ENCODE measurements around the gene LTBP1.
"Not testable (repeated sequence)": the region's sequence is repeated elsewhere in the genome, so short reads cannot be mapped to it uniquely, and the experiment has no call there.

The LTBP1 gene

DNA sequence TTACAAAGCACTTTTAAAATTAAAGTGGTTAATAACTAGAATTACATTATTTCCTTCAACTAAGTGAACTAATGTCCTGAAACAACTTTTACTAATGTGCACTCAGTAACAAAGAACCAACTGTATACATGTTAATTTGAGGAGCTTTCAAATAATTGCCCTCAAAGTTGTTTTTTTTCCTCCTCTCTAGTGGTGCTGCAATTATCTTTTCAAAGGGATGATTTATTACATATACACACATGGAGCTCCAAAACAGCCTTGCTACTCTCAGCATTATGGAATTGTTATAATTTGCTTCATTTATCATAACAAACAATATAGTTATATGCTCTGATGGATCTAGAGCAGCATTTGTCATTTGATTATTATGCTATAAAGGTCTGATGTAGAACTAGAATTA lies 283.4 kb downstream of the LTBP1 start:
- Histone ChIP-seq H3K36me3 (ENCODE audit: control insufficient read depth, insufficient read depth, low read length) (no peaks in the 10 kb centered on the region), H3K79me1 (ENCODE audit: low read length) (no peaks in the 10 kb centered on the region), H3K23ac (ENCODE audit: low read length) (no peak overlapping the region), H3K56ac (ENCODE audit: low read length) (no peak overlapping the region), H3K27ac (ENCODE audit: low read depth, low read length) (no peak overlapping the region), H2BK15ac (replicated peaks; ENCODE audit: low read depth) (no peak overlapping the region), H3K4me1 (ENCODE audit: control insufficient read depth, low read depth, low read length) (no peaks in the 10 kb centered on the region), H2BK5ac (ENCODE audit: low read length) (no peak overlapping the region), H4K8ac (ENCODE audit: low read depth, low read length) (no peak overlapping the region), H3K18ac (ENCODE audit: low read length) (no peak overlapping the region), H2BK120ac (ENCODE audit: low read depth, low read length) (no peak overlapping the region), H3K9ac (ENCODE audit: low read length) (no peak overlapping the region), H2AK5ac (ENCODE audit: low read length) (no peak overlapping the region), H3K4me2 (ENCODE audit: low read length) (no peak overlapping the region), H3K79me2 (ENCODE audit: control insufficient read depth, insufficient read depth, low read length) (no peaks in the 10 kb centered on the region), H4K5ac (ENCODE audit: low read length) (no peak overlapping the region), H3K4me3 (ENCODE audit: low read length) (no peak overlapping the region), H3K27me3 (ENCODE audit: insufficient read depth, low read length, poor library complexity) (no peaks in the 10 kb centered on the region), H3K4ac (ENCODE audit: low read depth, low read length) (no peak overlapping the region)
- DNase-seq = no peak

DNA sequence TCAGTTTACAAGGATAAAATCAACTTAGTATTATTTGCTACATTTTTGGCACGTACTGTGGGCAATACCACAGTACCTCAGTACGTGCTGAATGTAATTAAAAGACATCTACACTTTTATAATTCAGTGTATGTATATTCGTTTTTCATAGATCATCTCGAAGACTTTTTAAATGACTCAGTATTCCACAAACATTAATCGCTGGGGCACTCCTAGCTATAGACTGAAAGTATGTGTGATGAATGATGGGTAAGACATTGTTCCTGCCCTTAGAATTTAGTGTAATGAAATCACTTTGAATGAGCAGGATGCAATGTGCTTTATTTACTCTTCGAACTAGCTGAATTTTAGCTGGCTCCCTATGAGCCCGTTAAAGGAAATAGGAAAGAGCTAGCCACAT lies 284.1 kb downstream of the LTBP1 start:
- no peak overlapping the region for H2BK15ac ChIP-seq (replicated peaks; ENCODE audit: low read depth)
- H3K4ac ChIP-seq (ENCODE audit: low read depth, low read length) = no peak overlapping the region
- no peak overlapping the region for H2BK120ac ChIP-seq (ENCODE audit: low read depth, low read length)
- no peak overlapping the region for H3K23ac ChIP-seq (ENCODE audit: low read length)
- H4K5ac ChIP-seq (ENCODE audit: low read length) = no peak overlapping the region
- H3K79me2 ChIP-seq (ENCODE audit: control insufficient read depth, insufficient read depth, low read length) = no peaks in the 10 kb centered on the region
- WGBS (ENCODE audit: extremely low coverage, insufficient coverage, low lambda C conversion rate) = no CpG with 5 or more reads among the region's 7 CpGs
- no peak overlapping the region for H3K18ac ChIP-seq (ENCODE audit: low read length)
- H3K4me1 ChIP-seq (ENCODE audit: control insufficient read depth, low read depth, low read length) = no peaks in the 10 kb centered on the region
- no peak overlapping the region for H3K56ac ChIP-seq (ENCODE audit: low read length)
- H3K79me1 ChIP-seq (ENCODE audit: low read length) = no peaks in the 10 kb centered on the region
- H3K4me2 ChIP-seq (ENCODE audit: low read length) = no peak overlapping the region
- no peaks in the 10 kb centered on the region for H3K36me3 ChIP-seq (ENCODE audit: control insufficient read depth, insufficient read depth, low read length)
- no peaks in the 10 kb centered on the region for H3K27me3 ChIP-seq (ENCODE audit: insufficient read depth, low read length, poor library complexity)
- H3K27ac ChIP-seq (ENCODE audit: low read depth, low read length) = no peak overlapping the region
- H4K8ac ChIP-seq (ENCODE audit: low read depth, low read length) = no peak overlapping the region
- H3K9ac ChIP-seq (ENCODE audit: low read length) = no peak overlapping the region
- no peak for DNase-seq
- no peak overlapping the region for H2BK5ac ChIP-seq (ENCODE audit: low read length)
- no peak overlapping the region for H3K4me3 ChIP-seq (ENCODE audit: low read length)
- no peak overlapping the region for H2AK5ac ChIP-seq (ENCODE audit: low read length)

DNA sequence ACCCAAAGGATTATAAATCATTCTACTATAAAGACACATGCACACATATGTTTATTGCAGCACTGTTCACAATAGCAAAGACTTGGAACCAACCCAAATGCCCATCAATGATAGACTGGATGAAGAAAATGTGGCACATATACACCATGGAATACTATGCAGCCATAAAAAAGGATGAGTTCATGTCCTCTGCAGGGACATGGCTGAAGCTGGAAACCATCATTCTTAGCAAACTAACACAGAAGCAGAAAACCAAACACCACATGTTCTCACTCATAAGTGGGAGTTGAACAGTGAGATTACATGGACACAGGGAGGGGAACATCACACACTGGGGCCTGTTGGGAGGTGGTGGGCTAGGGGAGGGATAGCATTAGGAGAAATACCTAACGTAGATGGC lies 288.8 kb downstream of the LTBP1 start:
- H3K79me1 ChIP-seq (ENCODE audit: low read length); H3K27me3 ChIP-seq (ENCODE audit: insufficient read depth, low read length, poor library complexity); H3K18ac ChIP-seq (ENCODE audit: low read length); H3K4me1 ChIP-seq (ENCODE audit: control insufficient read depth, low read depth, low read length); H3K36me3 ChIP-seq (ENCODE audit: control insufficient read depth, insufficient read depth, low read length); DNase-seq; H3K4ac ChIP-seq (ENCODE audit: low read depth, low read length); H2BK5ac ChIP-seq (ENCODE audit: low read length); H3K23ac ChIP-seq (ENCODE audit: low read length); H4K5ac ChIP-seq (ENCODE audit: low read length); H3K4me2 ChIP-seq (ENCODE audit: low read length); H3K79me2 ChIP-seq (ENCODE audit: control insufficient read depth, insufficient read depth, low read length); H2BK120ac ChIP-seq (ENCODE audit: low read depth, low read length); H2AK5ac ChIP-seq (ENCODE audit: low read length); H3K56ac ChIP-seq (ENCODE audit: low read length); H2BK15ac ChIP-seq (replicated peaks; ENCODE audit: low read depth); H3K27ac ChIP-seq (ENCODE audit: low read depth, low read length); H3K9ac ChIP-seq (ENCODE audit: low read length); H3K4me3 ChIP-seq (ENCODE audit: low read length); H4K8ac ChIP-seq (ENCODE audit: low read depth, low read length): not testable (repeated sequence)
- no CpG with 5 or more reads among the region's 1 CpG for WGBS (ENCODE audit: extremely low coverage, insufficient coverage, low lambda C conversion rate)

DNA sequence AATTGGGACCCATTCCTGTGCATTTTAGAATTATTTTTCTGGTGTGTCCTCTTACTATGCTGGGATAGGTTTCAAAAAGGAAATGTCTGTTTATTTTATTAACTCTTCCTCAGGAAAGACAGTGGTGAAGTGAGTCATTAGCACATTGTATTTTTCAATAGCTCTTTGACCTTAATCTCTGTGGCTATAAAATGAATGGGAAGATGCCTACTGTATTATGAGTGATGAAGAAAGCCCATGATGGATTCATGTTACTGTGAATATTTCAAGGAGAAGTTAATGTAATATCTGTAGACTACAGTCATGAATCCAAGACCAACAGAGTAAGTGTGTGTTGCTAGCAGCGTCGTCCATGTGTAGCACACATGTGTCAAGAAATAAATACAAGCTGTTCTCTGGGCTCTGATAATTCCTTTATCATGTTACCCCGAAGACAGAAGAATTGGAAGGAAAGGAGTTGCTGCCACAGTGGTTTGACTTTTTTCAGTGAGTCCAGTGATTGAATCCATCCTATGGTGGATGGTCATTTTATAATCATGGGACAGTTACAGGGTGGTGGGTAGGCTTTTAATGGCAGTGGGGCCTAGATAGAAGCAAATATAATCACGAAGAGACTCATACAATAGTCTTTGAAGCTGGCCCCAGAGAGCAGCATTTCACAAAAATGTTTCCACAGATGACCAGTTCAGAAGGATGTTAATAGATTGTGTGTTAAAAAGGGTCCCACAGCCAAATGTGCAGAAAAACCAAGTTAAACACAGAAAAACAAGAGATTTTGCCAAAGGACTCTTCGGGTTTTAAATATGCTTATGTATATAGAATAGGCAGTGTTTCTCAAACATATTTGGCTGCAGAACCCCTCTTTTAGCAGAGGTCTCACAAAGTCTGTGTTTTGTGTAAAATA lies 290.0 kb downstream of the LTBP1 start:
- Histone ChIP-seq H3K4me1 (ENCODE audit: control insufficient read depth, low read depth, low read length) (no peaks in the 10 kb centered on the region), H4K5ac (ENCODE audit: low read length) (no peak overlapping the region), H3K27ac (ENCODE audit: low read depth, low read length) (no peak overlapping the region), H3K23ac (ENCODE audit: low read length) (no peak overlapping the region), H3K36me3 (ENCODE audit: control insufficient read depth, insufficient read depth, low read length) (no peaks in the 10 kb centered on the region), H3K79me1 (ENCODE audit: low read length) (no peaks in the 10 kb centered on the region), H3K18ac (ENCODE audit: low read length) (no peak overlapping the region), H2BK5ac (ENCODE audit: low read length) (no peak overlapping the region), H3K9ac (ENCODE audit: low read length) (no peak overlapping the region), H3K79me2 (ENCODE audit: control insufficient read depth, insufficient read depth, low read length) (no peaks in the 10 kb centered on the region), H3K56ac (ENCODE audit: low read length) (no peak overlapping the region), H2AK5ac (ENCODE audit: low read length) (no peak overlapping the region), H3K4me3 (ENCODE audit: low read length) (no peak overlapping the region), H3K4ac (ENCODE audit: low read depth, low read length) (no peak overlapping the region), H3K4me2 (ENCODE audit: low read length) (no peak overlapping the region), H4K8ac (ENCODE audit: low read depth, low read length) (peak overlapping the region; percentile 65), H2BK120ac (ENCODE audit: low read depth, low read length) (no peak overlapping the region), H2BK15ac (replicated peaks; ENCODE audit: low read depth) (no peak overlapping the region), H3K27me3 (ENCODE audit: insufficient read depth, low read length, poor library complexity) (no peaks in the 10 kb centered on the region)
- no CpG with 5 or more reads among the region's 5 CpGs for WGBS (ENCODE audit: extremely low coverage, insufficient coverage, low lambda C conversion rate)
- no peak for DNase-seq

DNA sequence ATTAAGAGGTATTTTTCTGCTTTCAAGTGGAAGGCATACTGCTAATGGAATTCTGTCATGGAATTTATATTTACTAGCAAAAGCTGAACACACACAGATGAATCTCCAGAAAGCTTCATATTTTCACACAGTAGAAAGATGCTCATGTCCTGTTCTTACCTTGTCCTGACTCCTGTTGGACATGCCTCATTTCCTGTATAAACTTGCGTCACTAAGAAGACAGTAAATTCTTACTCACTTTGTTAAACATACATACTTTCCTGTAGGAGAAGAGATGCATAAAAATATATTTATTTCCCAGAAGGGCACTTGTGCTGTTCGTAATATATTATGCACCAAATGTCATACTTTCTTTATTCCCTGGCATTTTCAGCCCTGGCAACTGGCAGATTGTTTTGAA lies 291.4 kb downstream of the LTBP1 start:
- Histone ChIP-seq H3K4me2 (ENCODE audit: low read length) (no peak overlapping the region), H3K4ac (ENCODE audit: low read depth, low read length) (no peak overlapping the region), H3K56ac (ENCODE audit: low read length) (no peak overlapping the region), H3K23ac (ENCODE audit: low read length) (no peak overlapping the region), H3K4me1 (ENCODE audit: control insufficient read depth, low read depth, low read length) (no peaks in the 10 kb centered on the region), H2BK15ac (replicated peaks; ENCODE audit: low read depth) (no peak overlapping the region), H2BK120ac (ENCODE audit: low read depth, low read length) (no peak overlapping the region), H2BK5ac (ENCODE audit: low read length) (no peak overlapping the region), H3K79me1 (ENCODE audit: low read length) (no peaks in the 10 kb centered on the region), H4K5ac (ENCODE audit: low read length) (no peak overlapping the region), H3K9ac (ENCODE audit: low read length) (no peak overlapping the region), H3K36me3 (ENCODE audit: control insufficient read depth, insufficient read depth, low read length) (no peaks in the 10 kb centered on the region), H3K18ac (ENCODE audit: low read length) (no peak overlapping the region), H3K79me2 (ENCODE audit: control insufficient read depth, insufficient read depth, low read length) (no peaks in the 10 kb centered on the region), H3K4me3 (ENCODE audit: low read length) (no peak overlapping the region), H3K27ac (ENCODE audit: low read depth, low read length) (no peak overlapping the region), H2AK5ac (ENCODE audit: low read length) (no peak overlapping the region), H3K27me3 (ENCODE audit: insufficient read depth, low read length, poor library complexity) (no peaks in the 10 kb centered on the region), H4K8ac (ENCODE audit: low read depth, low read length) (no peak overlapping the region)
- no peak for DNase-seq
- WGBS (ENCODE audit: extremely low coverage, insufficient coverage, low lambda C conversion rate) = no CpG with 5 or more reads among the region's 2 CpGs

DNA sequence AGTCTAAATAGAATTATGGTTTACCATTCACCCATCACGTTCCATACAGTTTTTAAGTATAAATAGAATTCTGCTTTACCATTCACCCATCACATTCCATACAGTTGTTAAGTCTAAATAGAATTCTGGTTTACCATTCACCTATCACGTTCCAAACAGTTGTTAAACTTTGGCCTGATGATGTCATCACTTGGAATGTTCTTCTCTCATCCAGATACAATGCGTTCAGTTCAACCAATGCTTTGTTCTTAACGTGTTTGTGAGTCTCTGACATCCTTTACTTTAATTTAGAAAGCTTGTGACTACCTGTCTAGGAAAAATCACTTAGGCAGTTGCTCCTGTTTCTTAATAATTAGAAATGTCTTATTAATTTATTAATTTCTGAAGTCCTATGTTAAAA lies 293.4 kb downstream of the LTBP1 start:
- Histone ChIP-seq H3K9ac (ENCODE audit: low read length) (no peak overlapping the region), H3K18ac (ENCODE audit: low read length) (no peak overlapping the region), H3K27ac (ENCODE audit: low read depth, low read length) (no peak overlapping the region), H2BK120ac (ENCODE audit: low read depth, low read length) (no peak overlapping the region), H2AK5ac (ENCODE audit: low read length) (no peak overlapping the region), H3K4me2 (ENCODE audit: low read length) (no peak overlapping the region), H3K56ac (ENCODE audit: low read length) (no peak overlapping the region), H3K4me3 (ENCODE audit: low read length) (no peak overlapping the region), H3K4ac (ENCODE audit: low read depth, low read length) (no peak overlapping the region), H3K79me1 (ENCODE audit: low read length) (no peaks in the 10 kb centered on the region), H3K23ac (ENCODE audit: low read length) (no peak overlapping the region), H2BK5ac (ENCODE audit: low read length) (no peak overlapping the region), H3K79me2 (ENCODE audit: control insufficient read depth, insufficient read depth, low read length) (no peaks in the 10 kb centered on the region), H3K36me3 (ENCODE audit: control insufficient read depth, insufficient read depth, low read length) (no peaks in the 10 kb centered on the region), H3K4me1 (ENCODE audit: control insufficient read depth, low read depth, low read length) (no peaks in the 10 kb centered on the region), H4K5ac (ENCODE audit: low read length) (no peak overlapping the region), H2BK15ac (replicated peaks; ENCODE audit: low read depth) (no peak overlapping the region), H3K27me3 (ENCODE audit: insufficient read depth, low read length, poor library complexity) (no peaks in the 10 kb centered on the region), H4K8ac (ENCODE audit: low read depth, low read length) (no peak overlapping the region)
- peak; percentile 75 for DNase-seq
- no CpG with 5 or more reads among the region's 4 CpGs for WGBS (ENCODE audit: extremely low coverage, insufficient coverage, low lambda C conversion rate)

Measured in mesendoderm (in vitro differentiated cells).